ENCODE measurements around the gene LDLR. TPM values are rescaled to one million over a fixed set of nuclear protein-coding genes. Genes with fewer than 3 reads are reported as not detected.
A peak's percentile ranks its signal among the peaks of the same experiment; 100 is the strongest.
"Not testable (repeated sequence)": the region's sequence is repeated elsewhere in the genome, so short reads cannot be mapped to it uniquely, and the experiment has no call there.

The LDLR gene
- total RNA-seq, 1 donor from 2014 or later, result 121 TPM

GRCh38 chr19:11154683-11155047 lies 65.4 kb downstream of the LDLR start:
- TF ChIP-seq, protein P1, sequence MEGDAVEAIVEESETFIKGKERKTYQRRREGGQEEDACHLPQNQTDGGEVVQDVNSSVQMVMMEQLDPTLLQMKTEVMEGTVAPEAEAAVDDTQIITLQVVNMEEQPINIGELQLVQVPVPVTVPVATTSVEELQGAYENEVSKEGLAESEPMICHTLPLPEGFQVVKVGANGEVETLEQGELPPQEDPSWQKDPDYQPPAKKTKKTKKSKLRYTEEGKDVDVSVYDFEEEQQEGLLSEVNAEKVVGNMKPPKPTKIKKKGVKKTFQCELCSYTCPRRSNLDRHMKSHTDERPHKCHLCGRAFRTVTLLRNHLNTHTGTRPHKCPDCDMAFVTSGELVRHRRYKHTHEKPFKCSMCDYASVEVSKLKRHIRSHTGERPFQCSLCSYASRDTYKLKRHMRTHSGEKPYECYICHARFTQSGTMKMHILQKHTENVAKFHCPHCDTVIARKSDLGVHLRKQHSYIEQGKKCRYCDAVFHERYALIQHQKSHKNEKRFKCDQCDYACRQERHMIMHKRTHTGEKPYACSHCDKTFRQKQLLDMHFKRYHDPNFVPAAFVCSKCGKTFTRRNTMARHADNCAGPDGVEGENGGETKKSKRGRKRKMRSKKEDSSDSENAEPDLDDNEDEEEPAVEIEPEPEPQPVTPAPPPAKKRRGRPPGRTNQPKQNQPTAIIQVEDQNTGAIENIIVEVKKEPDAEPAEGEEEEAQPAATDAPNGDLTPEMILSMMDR (IDR thresholded peaks at IDR 0.05), result no peak
- no peak for DNase-seq (ENCODE audit: low spot score)
- no peaks in the 10 kb centered on the region for H3K27me3 Mint-ChIP-seq (ENCODE audit: low read depth)
- H3K9me3 Mint-ChIP-seq (ENCODE audit: low read depth), result no peaks in the 10 kb centered on the region
- peak overlapping the region; percentile 75 for H3K27ac Mint-ChIP-seq (ENCODE audit: unreplicated experiment)
- H3K36me3 Mint-ChIP-seq (ENCODE audit: low read depth), result no peaks in the 10 kb centered on the region
- peak overlapping the region; percentile 76 for H3K4me3 Mint-ChIP-seq (ENCODE audit: unreplicated experiment)
- H3K4me1 Mint-ChIP-seq (ENCODE audit: low read depth), result peaks cover 65% of the 10 kb centered on the region

DNA sequence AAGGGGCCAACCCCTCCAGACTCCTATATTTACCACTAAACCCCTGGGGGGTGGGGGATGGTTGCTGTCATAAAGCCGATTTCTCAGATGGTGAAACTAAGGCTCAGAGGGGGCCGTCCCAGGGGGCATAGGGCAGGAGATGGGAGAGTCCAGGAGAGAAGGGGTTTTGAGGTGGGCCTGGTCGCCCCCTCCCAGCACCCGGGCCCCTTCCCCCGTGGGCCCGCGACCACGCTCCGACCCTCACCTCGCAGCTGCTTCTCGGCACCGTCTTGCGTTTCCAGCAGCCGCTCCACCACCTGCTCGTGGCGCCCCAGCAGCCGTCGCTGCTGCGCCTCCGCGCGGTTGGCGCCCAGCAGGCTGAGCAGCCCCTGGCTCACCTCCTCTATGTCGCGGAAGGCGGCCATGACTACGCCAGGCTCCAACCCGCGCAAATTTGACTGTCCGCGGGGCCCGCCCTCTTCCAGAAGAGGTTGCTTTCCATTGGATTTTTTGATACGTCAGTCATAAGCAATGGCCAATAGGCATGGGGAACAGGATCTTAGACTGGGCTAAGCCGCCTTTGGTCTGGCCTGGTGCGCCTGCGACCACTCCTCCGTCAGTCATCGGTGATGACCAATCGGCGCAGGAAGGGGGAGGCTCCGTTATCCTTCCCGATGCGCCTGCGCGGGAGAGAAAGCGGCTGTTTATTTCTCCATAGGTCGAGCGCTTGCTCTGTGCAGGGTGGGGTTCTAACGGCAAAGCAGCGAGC lies 66.3 kb downstream of the LDLR start, which contains the start of gene SPC24:
Gene SPC24 (minus strand): TSS at position 410 of the 748 bp plus-strand sequence. CDS start 6 bp downstream, at position 404.
- peaks cover 72% of the 10 kb centered on the region for H3K4me1 Mint-ChIP-seq (ENCODE audit: low read depth)
- peak within 1 kb of the TSS; percentile 76 for H3K4me3 Mint-ChIP-seq (ENCODE audit: unreplicated experiment)
- no peaks in the 10 kb centered on the region for H3K9me3 Mint-ChIP-seq (ENCODE audit: low read depth)
- peak within 1 kb of the TSS; percentile 85 for H3K27ac Mint-ChIP-seq (ENCODE audit: unreplicated experiment)
- DNase-seq (ENCODE audit: low spot score), result peak; percentile 98
- H3K27me3 Mint-ChIP-seq (ENCODE audit: low read depth), result no peaks in the 10 kb centered on the region
- TF ChIP-seq, protein P1 (IDR thresholded peaks at IDR 0.05), result peak; percentile 16
- H3K36me3 Mint-ChIP-seq (ENCODE audit: low read depth), result no peaks in the 10 kb centered on the region

- TF ChIP-seq, protein P1 (IDR thresholded peaks at IDR 0.05), result no peak
- peak overlapping the region; percentile 36 for H3K27ac Mint-ChIP-seq (ENCODE audit: unreplicated experiment)
- no peaks in the 10 kb centered on the region for H3K27me3 Mint-ChIP-seq (ENCODE audit: low read depth)
- no peaks in the 10 kb centered on the region for H3K9me3 Mint-ChIP-seq (ENCODE audit: low read depth)
- H3K4me1 Mint-ChIP-seq (ENCODE audit: low read depth), result peaks cover 39% of the 10 kb centered on the region
- H3K36me3 Mint-ChIP-seq (ENCODE audit: low read depth), result peaks cover 9% of the 10 kb centered on the region
- DNase-seq (ENCODE audit: low spot score), result no peak
- H3K4me3 Mint-ChIP-seq (ENCODE audit: unreplicated experiment), result no peak overlapping the region
Measured at GRCh38 chr19:11159598-11160439, 70.6 kb downstream of the LDLR start.

DNA sequence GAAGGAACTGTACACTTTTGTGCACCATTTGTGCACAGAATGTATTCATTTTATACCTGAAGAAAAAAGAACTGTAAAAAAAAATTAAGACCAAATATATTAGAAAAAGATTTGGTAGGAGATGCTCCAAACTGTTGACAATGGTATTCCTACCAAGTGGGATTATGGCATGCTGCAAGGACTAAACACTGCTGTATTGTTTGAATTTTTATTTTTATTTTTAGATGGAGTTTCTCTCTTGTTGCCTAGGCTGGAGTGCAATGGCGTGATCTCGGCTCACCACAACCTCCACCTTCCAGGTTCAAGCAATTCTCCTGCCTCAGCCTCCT lies 71.1 kb downstream of the LDLR start:
- not testable (repeated sequence) for H3K27me3 Mint-ChIP-seq (ENCODE audit: low read depth); DNase-seq (ENCODE audit: low spot score); H3K4me3 Mint-ChIP-seq (ENCODE audit: unreplicated experiment); H3K9me3 Mint-ChIP-seq (ENCODE audit: low read depth)
- H3K36me3 Mint-ChIP-seq (ENCODE audit: low read depth), result peaks cover 14% of the 10 kb centered on the region
- H3K4me1 Mint-ChIP-seq (ENCODE audit: low read depth), result peaks cover 36% of the 10 kb centered on the region
- peak overlapping the region; percentile 36 for H3K27ac Mint-ChIP-seq (ENCODE audit: unreplicated experiment)

GRCh38 chr19:11164296-11164695 lies 75.0 kb downstream of the LDLR start:
- no peak for DNase-seq (ENCODE audit: low spot score)
- Mint-ChIP-seq H3K36me3 (ENCODE audit: low read depth) (peaks cover 40% of the 10 kb centered on the region), H3K4me1 (ENCODE audit: low read depth) (peaks cover 25% of the 10 kb centered on the region), H3K27me3 (ENCODE audit: low read depth) (no peaks in the 10 kb centered on the region), H3K9me3 (ENCODE audit: low read depth) (no peaks in the 10 kb centered on the region), H3K27ac (ENCODE audit: unreplicated experiment) (no peak overlapping the region), H3K4me3 (ENCODE audit: unreplicated experiment) (no peak overlapping the region)
- TF ChIP-seq, protein P1 (IDR thresholded peaks at IDR 0.05), result no peak

Data from chondrocyte (in vitro differentiated cells).